Tibial artery (tissue), 4 donors: ENCODE measurements around the gene DRD5.
"Not testable (repeated sequence)": the region's sequence is repeated elsewhere in the genome, so short reads cannot be mapped to it uniquely, and the experiment has no call there.

ENCODE experiments used
- DNase-seq, 2 donors: peaks; one replicate each; pipeline ENCODE4 v3.0.0-alpha.2; 2019
- H3K27ac ChIP-seq, 2 donors: fragments of 200-600 bp; sonication (generic) in 1 of 2; 1 replicate in 1 of 2; 2 replicates in 1 of 2; pipeline ENCODE4 v1.5.1; 2018 to 2019; ENCODE audit warnings: mild to moderate bottlenecking in 1 of 2
- H3K27me3 ChIP-seq, 2 donors: fragments of 200-600 bp; sonication (generic) in 1 of 2; one replicate each; pipeline versions ENCODE4 v1.5.1 to v1.6.0; 2016 to 2019
- H3K36me3 ChIP-seq, 3 donors: fragments of 200-600 bp; sonication (generic) in 2 of 3; one replicate each; pipeline ENCODE4 v1.5.1; 2016 to 2019; ENCODE audit warnings: mild to moderate bottlenecking in 2 of 3
- H3K4me1 ChIP-seq, 4 donors: fragments of 200-600 bp; sonication (generic) in 2 of 4; 1 replicate in 3 of 4; 2 replicates in 1 of 4; pipeline ENCODE4 v1.5.1; 2016 to 2019
- H3K4me3 ChIP-seq, 2 donors: fragments of 200-600 bp; sonication (generic) in 1 of 2; 1 replicate in 1 of 2; 2 replicates in 1 of 2; pipeline ENCODE4 v1.5.1; 2018 to 2019; ENCODE audit warnings: mild to moderate bottlenecking in 2 of 2
- H3K9me3 ChIP-seq, 3 donors: fragments of 200-600 bp; sonication (generic) in 1 of 3; one replicate each; pipeline ENCODE4 v1.5.1; 2016 to 2019
- CTCF ChIP-seq, 2 experiments: fragments of 200-600 bp in 1 of 2; fragments of 450-650 bp in 1 of 2; IDR thresholded peaks; one replicate each; pipeline ENCODE4 v1.5.1; 2017 to 2019; ENCODE audit warnings: antibody characterized with exemption in 2 of 2, mild to moderate bottlenecking in 1 of 2, moderate library complexity in 1 of 2
- intact Hi-C: fragments of 100-400 bp; cut with DNase I; formaldehyde crosslinking; loops from one replicate; pipeline ENCODE4 v1.15.0; 2023; ENCODE audit warnings: low total_unique reads

Gene DRD5

GRCh38 chr4:9781343-9782135 lies at the start of gene DRD5:
Gene DRD5, plus strand, starts transcription at chr4:9781634. Its CDS starts 396 bp downstream, at chr4:9782030.
- intact Hi-C loops = no loop called here
- Histone ChIP-seq H3K4me3 (no peak within 1 kb of the TSS), H3K36me3 (no peaks in the 10 kb centered on the region), H3K27me3 (peaks cover 0 to 34% of the 10 kb centered on the region in 2 donors), H3K27ac (no peak within 1 kb of the TSS), H3K9me3 (no peaks in the 10 kb centered on the region), H3K4me1 (no peaks in the 10 kb centered on the region)
- DNase-seq = no peak
- TF ChIP-seq CTCF (IDR thresholded peaks at IDR 0.05) = no peak

DNA sequence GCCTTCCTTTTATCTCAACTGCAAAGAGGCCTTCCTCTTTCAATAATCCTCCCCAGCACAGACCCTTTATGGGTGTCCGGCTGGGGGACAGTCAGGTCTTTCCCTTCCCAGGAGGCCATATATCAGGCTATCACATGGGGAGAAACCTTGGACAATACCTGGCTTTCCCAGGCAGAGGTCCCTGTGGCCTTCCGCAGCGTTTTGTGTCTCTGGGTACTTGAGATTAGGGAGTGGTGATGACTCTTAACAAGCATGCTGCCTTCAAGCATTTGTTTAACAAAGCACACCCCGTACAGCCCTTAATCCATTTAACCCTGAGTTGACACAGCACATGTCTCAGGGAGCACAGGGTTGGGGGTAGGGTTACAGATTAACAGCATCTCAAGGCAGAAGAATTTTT lies 49.2 kb upstream of the DRD5 start:
- H3K4me1 ChIP-seq, DNase-seq, H3K27ac ChIP-seq, H3K4me3 ChIP-seq, H3K9me3 ChIP-seq, H3K27me3 ChIP-seq, intact Hi-C loops, H3K36me3 ChIP-seq: not testable (repeated sequence)

DNA sequence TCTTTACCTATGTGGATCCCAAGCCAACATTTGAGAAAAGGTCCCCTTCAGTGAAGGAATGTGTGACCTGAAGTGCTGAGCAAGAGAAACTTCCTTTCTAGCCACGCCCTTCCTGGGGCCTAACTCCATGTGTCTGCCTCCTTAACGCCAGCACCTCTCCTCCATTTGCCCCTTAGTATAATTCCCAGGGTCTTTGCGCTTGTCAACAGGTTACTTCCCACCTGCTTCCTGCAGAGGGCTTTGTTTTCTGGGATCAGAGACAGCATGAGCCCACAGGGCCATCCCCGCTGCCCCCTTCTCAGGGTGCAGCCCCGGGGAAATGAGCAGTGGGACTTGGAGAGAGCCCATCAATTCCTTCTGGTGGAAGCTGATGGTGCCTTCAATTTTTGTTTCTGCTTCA lies 45.9 kb upstream of the DRD5 start:
- DNase-seq = no peak
- H3K27ac ChIP-seq = no peak overlapping the region
- no peak overlapping the region for H3K4me3 ChIP-seq
- H3K4me1 ChIP-seq = no peaks in the 10 kb centered on the region
- H3K27me3 ChIP-seq = peaks cover 0 to 1% of the 10 kb centered on the region in 2 donors
- no peaks in the 10 kb centered on the region for H3K9me3 ChIP-seq
- no peaks in the 10 kb centered on the region for H3K36me3 ChIP-seq
- intact Hi-C loops = no loop called here
- TF ChIP-seq CTCF (IDR thresholded peaks at IDR 0.05) = no peak

GRCh38 chr4:9737280-9737679 lies 44.2 kb upstream of the DRD5 start:
- not testable (repeated sequence) for H3K27ac ChIP-seq, DNase-seq

DNA sequence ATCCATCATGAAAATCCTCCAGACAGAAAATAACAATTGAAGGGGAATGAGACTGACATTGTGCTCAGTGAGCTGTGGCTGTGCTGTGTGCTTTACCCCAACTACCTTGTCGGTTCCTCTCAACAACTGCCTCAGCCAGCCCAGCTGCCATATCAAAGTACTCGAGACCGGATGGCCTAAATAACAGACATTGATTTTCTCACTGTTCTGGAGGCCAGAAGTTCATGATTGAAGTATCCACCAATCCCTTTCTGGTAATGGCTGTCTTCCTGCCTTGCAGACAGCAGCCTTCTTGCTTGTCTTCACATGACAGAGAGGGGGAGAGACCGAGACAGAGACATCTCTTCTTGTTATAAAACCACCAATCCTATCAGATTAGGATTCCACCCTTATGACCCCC lies 37.6 kb upstream of the DRD5 start:
- H3K27me3 ChIP-seq, DNase-seq, H3K27ac ChIP-seq, H3K9me3 ChIP-seq, intact Hi-C loops, H3K4me3 ChIP-seq, H3K36me3 ChIP-seq, H3K4me1 ChIP-seq: not testable (repeated sequence)

More at GRCh38 chr4:9737280-9737679, 44.2 kb upstream of the DRD5 start:
- H3K9me3 ChIP-seq, intact Hi-C loops, H3K27me3 ChIP-seq, H3K4me1 ChIP-seq, H3K4me3 ChIP-seq, H3K36me3 ChIP-seq: not testable (repeated sequence)

- no peak overlapping the region for H3K4me3 ChIP-seq
- TF ChIP-seq CTCF (IDR thresholded peaks at IDR 0.05) = no peak
- intact Hi-C loops = no loop called here
- no peaks in the 10 kb centered on the region for H3K9me3 ChIP-seq
- no peaks in the 10 kb centered on the region for H3K36me3 ChIP-seq
- no peaks in the 10 kb centered on the region for H3K27me3 ChIP-seq
- no peak overlapping the region for H3K27ac ChIP-seq
- no peaks in the 10 kb centered on the region for H3K4me1 ChIP-seq
- no peak for DNase-seq
These were observed 35.7 kb upstream of the DRD5 start for GRCh38 chr4:9745782-9746181.

GRCh38 chr4:9758641-9759317 lies 22.7 kb upstream of the DRD5 start:
- Histone ChIP-seq H3K36me3 (no peaks in the 10 kb centered on the region), H3K9me3 (no peaks in the 10 kb centered on the region), H3K4me3 (no peak overlapping the region), H3K27me3 (peaks cover 0 to 12% of the 10 kb centered on the region in 2 donors), H3K27ac (no peak overlapping the region), H3K4me1 (no peaks in the 10 kb centered on the region)
- no peak for DNase-seq
- no peak for TF ChIP-seq CTCF (IDR thresholded peaks at IDR 0.05)
- intact Hi-C loops = no loop called here
